ENCODE data around the gene CRLF2. TPM values are rescaled to one million over a fixed set of nuclear protein-coding genes. Genes with fewer than 3 reads are reported as not detected.
A peak's percentile ranks its signal among the peaks of the same experiment; 100 is the strongest.
"Not testable (repeated sequence)": the region's sequence is repeated elsewhere in the genome, so short reads cannot be mapped to it uniquely, and the experiment has no call there.

Gene CRLF2
- total and polyA plus RNA-seq, 2 of the 8 experiments (the other 6 are each of a cell fraction or from before 2014, with no cell fraction given): 0.06 TPM; not detected in 1

- TF ChIP-seq EZH2 (IDR thresholded peaks at IDR 0.05; ENCODE audit: low read depth, low read length, severe bottlenecking) (no peak), RBBP5 (IDR thresholded peaks at IDR 0.05; ENCODE audit: borderline replicate concordance, low read depth, low read length) (no peak), CTBP2 (IDR thresholded peaks at IDR 0.05; ENCODE audit: borderline replicate concordance, insufficient read depth, insufficient read length, low read length) (no peak), JUND (IDR thresholded peaks at IDR 0.05; ENCODE audit: low read length) (no peak), SAP30 (IDR thresholded peaks at IDR 0.05; ENCODE audit: insufficient read depth, insufficient replicate concordance, low read length) (no peak), CHD1 (IDR thresholded peaks at IDR 0.05; ENCODE audit: low read depth, low read length) (no peak)
Measured at GRCh38 chrX:1172496-1172895, 40.0 kb downstream of the CRLF2 start (continued).

GRCh38 chrX:1171915-1172314 is 40.5 kb downstream of the CRLF2 start:
- DNase-seq (ENCODE audit: low read depth in 1 of 2, low spot score in 2 of 2): peak in 1 of 2 experiments; percentile 43
- FAIRE-seq; H3K23me2 ChIP-seq (ENCODE audit: low read depth, low read length); H4K91ac ChIP-seq (replicated peaks; ENCODE audit: insufficient read length, low read length); POLR2A ChIA-PET (ENCODE audit: partially characterized antibody); H3K79me2 ChIP-seq (ENCODE audit: control insufficient read depth in 1 of 2, insufficient read depth in 2 of 2, low read length in 2 of 2); H2BK12ac ChIP-seq (ENCODE audit: low read depth, low read length); H3K4ac ChIP-seq (replicated peaks; ENCODE audit: insufficient read length, low read depth, low read length); H3K9ac ChIP-seq (replicated peaks in 1 of 4; ENCODE audit: extremely low read depth in 1 of 4, low read depth in 3 of 4, low read length in 3 of 4); H2BK15ac ChIP-seq (ENCODE audit: low read length); H2AFZ ChIP-seq (ENCODE audit: low read length); H3K4me1 ChIP-seq (replicated peaks in 1 of 4; ENCODE audit: control insufficient read depth in 3 of 4, insufficient read depth in 4 of 4, low read length in 3 of 4); H4K20me1 ChIP-seq (replicated peaks in 1 of 2; ENCODE audit: control insufficient read depth in 1 of 2, insufficient read depth in 2 of 2, low read length in 2 of 2); H3K27ac ChIP-seq (ENCODE audit: low read depth, low read length); H3K23ac ChIP-seq (ENCODE audit: insufficient read length); H3K18ac ChIP-seq (ENCODE audit: extremely low read depth, low read length); H2BK120ac ChIP-seq (replicated peaks; ENCODE audit: low read depth, low read length); H2AK5ac ChIP-seq (ENCODE audit: low read depth, low read length); CTCF ChIA-PET (ENCODE audit: partially characterized antibody); H3K27me3 ChIP-seq (replicated peaks in 1 of 4; ENCODE audit: control insufficient read depth in 3 of 4, extremely low read depth in 1 of 4, insufficient read depth in 3 of 4, low read length in 3 of 4); H3K56ac ChIP-seq (replicated peaks; ENCODE audit: insufficient read length, low read depth, low read length); H3K9me3 ChIP-seq (ENCODE audit: insufficient read depth in 2 of 2, low read depth in 1 of 2, low read length in 1 of 2); H4K8ac ChIP-seq (ENCODE audit: extremely low read depth, insufficient read depth, low read length); H2BK20ac ChIP-seq (ENCODE audit: low read length); H3K4me3 ChIP-seq (ENCODE audit: extremely low read depth in 1 of 4, insufficient read depth in 2 of 4, low read depth in 3 of 4, low read length in 4 of 4); H4K5ac ChIP-seq (ENCODE audit: insufficient read length, low read depth, low read length); H3K79me1 ChIP-seq (ENCODE audit: low read depth, low read length); H3K14ac ChIP-seq (ENCODE audit: insufficient read length); H2BK5ac ChIP-seq (ENCODE audit: low read depth, low read length); H3K36me3 ChIP-seq (ENCODE audit: control insufficient read depth in 2 of 4, insufficient read depth in 4 of 4, low read length in 3 of 4): not testable (repeated sequence)
- 71% methylated on average over 13 of the region's 13 CpGs; no CpG with 5 or more reads in 1 of the 2 experiments for WGBS, 2 experiments (ENCODE audit: extremely low coverage in 1 of 2, insufficient coverage in 1 of 2, insufficient read length in 1 of 2, insufficient replicate concordance in 2 of 2, low coverage in 1 of 2, low lambda C conversion rate in 2 of 2, missing lambda C conversion rate in 1 of 2)
- H3K4me2 ChIP-seq (ENCODE audit: insufficient read depth in 1 of 2, low read depth in 2 of 2, low read length in 2 of 2): peak overlapping the region; percentile 38 to 40; a peak in 1 of 4 replicates
